HG03432 (cell line): ENCODE data around the gene NFATC1.
A peak's percentile ranks its signal among the peaks of the same experiment; 100 is the strongest.

Experiments used
- ATAC-seq: cut with Tn5 transposase; IDR thresholded peaks from one replicate; pipeline ENCODE4 v1.9.1; 2021; ENCODE audit warnings: mild to moderate bottlenecking, moderate library complexity; ENCODE audit not compliant: unreplicated experiment

Gene NFATC1

GRCh38 chr18:79402977-79403722 lies 7.4 kb downstream of the NFATC1 start:
- no peak for ATAC-seq

- no peak for ATAC-seq
Observed at GRCh38 chr18:79403723-79404566, 8.2 kb downstream of the NFATC1 start.

GRCh38 chr18:79404567-79404910 lies 8.8 kb downstream of the NFATC1 start:
- no peak for ATAC-seq

- no peak for ATAC-seq
Observed at GRCh38 chr18:79405019-79405780, 9.5 kb downstream of the NFATC1 start.

- ATAC-seq = peak; percentile 81
Observed at GRCh38 chr18:79405781-79406575, 10.2 kb downstream of the NFATC1 start.

- ATAC-seq = no peak
Observed at GRCh38 chr18:79406708-79407107, 11.0 kb downstream of the NFATC1 start.

- ATAC-seq = no peak
Observed at GRCh38 chr18:79409313-79409712, 13.6 kb downstream of the NFATC1 start.

GRCh38 chr18:79410171-79410641 lies 14.5 kb downstream of the NFATC1 start:
- no peak for ATAC-seq

- no peak for ATAC-seq
Observed at GRCh38 chr18:79410731-79411613, 15.2 kb downstream of the NFATC1 start.

GRCh38 chr18:79411614-79412526 lies 16.1 kb downstream of the NFATC1 start:
- ATAC-seq = no peak

GRCh38 chr18:79413025-79413424 lies 17.3 kb downstream of the NFATC1 start:
- no peak for ATAC-seq

GRCh38 chr18:79413426-79413825 lies 17.7 kb downstream of the NFATC1 start:
- no peak for ATAC-seq

GRCh38 chr18:79413901-79414300 lies 18.2 kb downstream of the NFATC1 start:
- ATAC-seq = no peak

GRCh38 chr18:79416022-79416676 lies 20.4 kb downstream of the NFATC1 start:
- ATAC-seq = peak; percentile 47

- ATAC-seq = no peak
Observed at GRCh38 chr18:79416677-79417052, 20.9 kb downstream of the NFATC1 start.

- ATAC-seq = no peak
Observed at GRCh38 chr18:79418236-79418635, 22.5 kb downstream of the NFATC1 start.

GRCh38 chr18:79418642-79419041 lies 22.9 kb downstream of the NFATC1 start:
- ATAC-seq = no peak
